Tibial artery (tissue), 4 donors: ENCODE measurements around the gene C19orf25.

Experiments
- DNase-seq, 2 donors: peaks; one replicate each; pipeline ENCODE4 v3.0.0-alpha.2; 2019
- H3K27ac ChIP-seq, 2 donors: fragments of 200-600 bp; sonication (generic) in 1 of 2; 1 replicate in 1 of 2; 2 replicates in 1 of 2; pipeline ENCODE4 v1.5.1; 2018 to 2019; ENCODE audit warnings: mild to moderate bottlenecking in 1 of 2
- H3K27me3 ChIP-seq, 2 donors: fragments of 200-600 bp; sonication (generic) in 1 of 2; one replicate each; pipeline versions ENCODE4 v1.5.1 to v1.6.0; 2016 to 2019
- H3K36me3 ChIP-seq, 3 donors: fragments of 200-600 bp; sonication (generic) in 2 of 3; one replicate each; pipeline ENCODE4 v1.5.1; 2016 to 2019; ENCODE audit warnings: mild to moderate bottlenecking in 2 of 3
- H3K4me1 ChIP-seq, 4 donors: fragments of 200-600 bp; sonication (generic) in 2 of 4; 1 replicate in 3 of 4; 2 replicates in 1 of 4; pipeline ENCODE4 v1.5.1; 2016 to 2019
- H3K4me3 ChIP-seq, 2 donors: fragments of 200-600 bp; sonication (generic) in 1 of 2; 1 replicate in 1 of 2; 2 replicates in 1 of 2; pipeline ENCODE4 v1.5.1; 2018 to 2019; ENCODE audit warnings: mild to moderate bottlenecking in 2 of 2
- H3K9me3 ChIP-seq, 3 donors: fragments of 200-600 bp; sonication (generic) in 1 of 3; one replicate each; pipeline ENCODE4 v1.5.1; 2016 to 2019
- intact Hi-C: fragments of 100-400 bp; cut with DNase I; formaldehyde crosslinking; loops from one replicate; pipeline ENCODE4 v1.15.0; 2023; ENCODE audit warnings: low total_unique reads
- TF ChIP-seq, protein P1 (sequence below), 2 experiments: fragments of 200-600 bp in 1 of 2; fragments of 450-650 bp in 1 of 2; IDR thresholded peaks; one replicate each; pipeline ENCODE4 v1.5.1; 2017 to 2019; ENCODE audit warnings: antibody characterized with exemption in 2 of 2, mild to moderate bottlenecking in 1 of 2, moderate library complexity in 1 of 2

The C19orf25 gene

DNA sequence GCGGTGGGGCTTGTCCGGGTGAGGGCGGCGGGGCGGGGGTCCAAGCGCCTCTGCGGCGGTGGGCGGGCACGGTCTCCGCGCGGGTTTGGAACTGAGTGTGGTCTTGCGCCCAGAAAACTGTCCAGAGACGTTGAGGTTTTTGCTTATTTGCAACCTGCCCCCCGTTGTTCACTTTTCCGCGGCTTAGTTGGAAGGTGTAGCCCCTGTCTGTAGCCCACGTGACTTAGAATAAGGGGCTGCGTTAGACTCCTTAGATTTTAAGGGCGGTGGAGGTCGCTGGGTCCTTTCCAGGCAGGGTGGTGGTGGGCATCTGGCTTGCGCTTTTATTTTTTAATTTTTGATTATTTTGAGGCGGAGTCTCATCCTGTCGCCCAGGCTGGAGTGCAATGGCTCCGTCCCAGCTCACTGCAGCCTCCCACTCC lies 40.1 kb downstream of the C19orf25 start:
- Histone ChIP-seq H3K4me3 (peak overlapping the region; percentile 72 to 91), H3K27me3 (no peaks in the 10 kb centered on the region), H3K36me3 (peaks cover 44 to 63% (median 52%) of the 10 kb centered on the region in 3 donors), H3K9me3 (no peaks in the 10 kb centered on the region), H3K4me1 (peaks cover 0 to 25% (median 21%) of the 10 kb centered on the region in 4 donors), H3K27ac (peak overlapping the region; percentile 79 to 82)
- intact Hi-C loops, result no loop called here
- TF ChIP-seq, protein P1, sequence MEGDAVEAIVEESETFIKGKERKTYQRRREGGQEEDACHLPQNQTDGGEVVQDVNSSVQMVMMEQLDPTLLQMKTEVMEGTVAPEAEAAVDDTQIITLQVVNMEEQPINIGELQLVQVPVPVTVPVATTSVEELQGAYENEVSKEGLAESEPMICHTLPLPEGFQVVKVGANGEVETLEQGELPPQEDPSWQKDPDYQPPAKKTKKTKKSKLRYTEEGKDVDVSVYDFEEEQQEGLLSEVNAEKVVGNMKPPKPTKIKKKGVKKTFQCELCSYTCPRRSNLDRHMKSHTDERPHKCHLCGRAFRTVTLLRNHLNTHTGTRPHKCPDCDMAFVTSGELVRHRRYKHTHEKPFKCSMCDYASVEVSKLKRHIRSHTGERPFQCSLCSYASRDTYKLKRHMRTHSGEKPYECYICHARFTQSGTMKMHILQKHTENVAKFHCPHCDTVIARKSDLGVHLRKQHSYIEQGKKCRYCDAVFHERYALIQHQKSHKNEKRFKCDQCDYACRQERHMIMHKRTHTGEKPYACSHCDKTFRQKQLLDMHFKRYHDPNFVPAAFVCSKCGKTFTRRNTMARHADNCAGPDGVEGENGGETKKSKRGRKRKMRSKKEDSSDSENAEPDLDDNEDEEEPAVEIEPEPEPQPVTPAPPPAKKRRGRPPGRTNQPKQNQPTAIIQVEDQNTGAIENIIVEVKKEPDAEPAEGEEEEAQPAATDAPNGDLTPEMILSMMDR (IDR thresholded peaks at IDR 0.05), result no peak
- no peak for DNase-seq

DNA sequence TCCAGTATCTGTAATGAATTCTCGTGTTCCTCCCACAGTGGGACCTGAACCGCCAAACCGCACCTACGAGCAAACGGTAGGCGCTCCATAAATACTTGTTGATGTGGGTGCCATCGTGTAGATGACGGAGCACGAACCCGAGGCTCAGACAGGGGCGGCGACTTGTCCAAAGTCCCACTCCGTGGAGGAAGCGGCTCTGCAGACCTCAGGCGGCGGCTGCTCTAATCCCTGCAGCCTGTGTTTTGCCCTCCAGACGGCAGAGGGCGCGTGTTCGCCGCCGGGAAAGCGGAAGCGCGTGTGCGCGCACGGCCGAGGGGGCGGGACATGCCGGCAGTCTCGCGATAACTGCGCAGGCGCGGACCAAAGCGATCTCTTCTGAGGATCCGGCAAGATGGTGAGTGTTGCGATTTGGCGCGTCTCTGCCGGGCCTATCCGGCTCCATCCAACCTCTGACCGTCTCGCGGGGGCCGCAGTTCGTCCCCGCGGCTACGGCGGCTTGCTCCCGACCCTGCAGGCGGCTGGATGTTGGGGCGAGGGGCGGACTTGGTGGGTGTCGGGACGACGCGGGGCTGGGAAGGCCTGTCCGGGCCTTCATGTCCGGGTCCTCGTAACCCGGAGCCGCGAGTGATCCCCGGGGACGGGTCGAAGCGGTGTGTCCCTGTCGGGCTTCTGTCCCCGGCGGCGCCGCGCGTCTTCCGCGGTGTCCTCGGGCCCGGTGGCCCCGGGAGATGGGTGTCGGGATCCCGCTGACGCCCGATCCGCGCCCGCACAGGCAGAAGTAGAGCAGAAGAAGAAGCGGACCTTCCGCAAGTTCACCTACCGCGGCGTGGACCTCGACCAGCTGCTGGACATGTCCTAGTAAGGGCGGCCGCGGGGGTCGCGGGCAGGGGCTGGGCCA lies 40.7 kb downstream of the C19orf25 start, which contains the start of gene RPS15:
Gene RPS15, plus strand, starts transcription at position 362 of the 898 bp plus-strand sequence. Its CDS starts 30 bp downstream, at position 392.
- TF ChIP-seq, protein P1 (IDR thresholded peaks at IDR 0.05), result peak; percentile 93 to 94
- no peaks in the 10 kb centered on the region for H3K27me3 ChIP-seq
- peak within 1 kb of the TSS; percentile 79 to 82 for H3K27ac ChIP-seq
- H3K36me3 ChIP-seq, result peaks cover 51 to 64% (median 58%) of the 10 kb centered on the region in 3 donors
- peaks cover 0 to 25% (median 21%) of the 10 kb centered on the region in 4 donors for H3K4me1 ChIP-seq
- H3K9me3 ChIP-seq, result no peaks in the 10 kb centered on the region
- peak within 1 kb of the TSS; percentile 72 to 91 for H3K4me3 ChIP-seq
- peak; percentile 87 to 96 for DNase-seq
- intact Hi-C loops, result no loop called here

DNA sequence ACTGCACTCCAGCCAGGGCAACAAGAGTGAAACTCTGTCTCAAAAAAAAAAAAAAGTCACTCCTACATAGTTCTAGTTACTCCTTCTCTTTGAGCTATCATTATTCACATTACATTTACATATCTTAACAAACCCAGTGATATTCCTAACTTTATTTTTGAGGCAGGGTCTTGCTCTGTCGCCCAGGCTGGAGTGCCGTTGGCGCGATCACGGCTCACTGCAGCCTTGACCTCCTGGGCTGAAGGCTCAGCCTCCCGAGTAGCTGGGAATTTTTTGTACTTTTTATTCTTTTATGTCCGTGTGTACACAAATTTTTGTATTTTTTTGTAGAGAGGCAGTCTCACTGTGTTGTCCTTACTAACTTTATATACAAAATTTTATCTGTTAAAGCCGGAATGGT lies 41.4 kb downstream of the C19orf25 start:
- peak overlapping the region; percentile 72 to 91 for H3K4me3 ChIP-seq
- no peak for DNase-seq
- H3K9me3 ChIP-seq, result no peaks in the 10 kb centered on the region
- intact Hi-C loops, result no loop called here
- H3K27ac ChIP-seq, result peak overlapping the region in 1 of 2 donors; percentile 82
- H3K36me3 ChIP-seq, result peaks cover 53 to 66% (median 61%) of the 10 kb centered on the region in 3 donors
- peaks cover 0 to 25% (median 21%) of the 10 kb centered on the region in 4 donors for H3K4me1 ChIP-seq
- TF ChIP-seq, protein P1 (IDR thresholded peaks at IDR 0.05), result no peak
- H3K27me3 ChIP-seq, result no peaks in the 10 kb centered on the region

DNA sequence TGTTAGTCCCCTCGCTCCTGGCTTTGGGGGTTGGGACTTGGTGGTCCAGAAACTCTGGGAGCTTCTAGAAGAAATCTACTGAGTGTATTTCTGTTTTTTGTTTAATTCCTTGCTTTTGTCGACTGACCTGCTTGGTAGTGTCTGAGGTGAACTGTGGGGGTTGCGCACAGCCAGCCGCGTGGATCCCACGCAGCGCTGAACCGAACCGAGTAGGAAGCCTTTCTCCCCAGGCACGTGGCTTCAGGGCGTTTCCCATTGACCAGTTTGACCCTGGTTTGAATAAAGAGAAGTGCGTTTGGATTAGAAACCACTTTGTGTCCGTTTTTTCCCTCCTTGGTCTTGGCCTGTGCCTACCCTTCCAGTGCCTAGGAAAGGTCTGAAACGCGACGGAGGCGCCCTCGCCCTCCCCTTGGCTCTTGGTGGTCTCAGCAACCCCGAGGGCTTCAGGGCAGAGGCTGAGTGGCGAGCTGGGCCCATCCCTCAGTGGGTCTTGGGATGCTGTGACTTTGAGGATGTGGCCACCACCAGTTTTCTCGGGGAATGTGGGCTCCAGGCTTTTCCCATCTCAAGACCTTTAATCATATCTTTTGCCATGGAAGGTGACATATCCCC lies 43.5 kb downstream of the C19orf25 start:
- TF ChIP-seq, protein P1 (IDR thresholded peaks at IDR 0.05), result no peak
- no peak overlapping the region for H3K27ac ChIP-seq
- peaks cover 0 to 21% (median 18%) of the 10 kb centered on the region in 4 donors for H3K4me1 ChIP-seq
- no peaks in the 10 kb centered on the region for H3K27me3 ChIP-seq
- peaks cover 54 to 66% (median 60%) of the 10 kb centered on the region in 3 donors for H3K36me3 ChIP-seq
- H3K9me3 ChIP-seq, result no peaks in the 10 kb centered on the region
- no peak overlapping the region for H3K4me3 ChIP-seq
- intact Hi-C loops, result no loop called here
- no peak for DNase-seq

DNA sequence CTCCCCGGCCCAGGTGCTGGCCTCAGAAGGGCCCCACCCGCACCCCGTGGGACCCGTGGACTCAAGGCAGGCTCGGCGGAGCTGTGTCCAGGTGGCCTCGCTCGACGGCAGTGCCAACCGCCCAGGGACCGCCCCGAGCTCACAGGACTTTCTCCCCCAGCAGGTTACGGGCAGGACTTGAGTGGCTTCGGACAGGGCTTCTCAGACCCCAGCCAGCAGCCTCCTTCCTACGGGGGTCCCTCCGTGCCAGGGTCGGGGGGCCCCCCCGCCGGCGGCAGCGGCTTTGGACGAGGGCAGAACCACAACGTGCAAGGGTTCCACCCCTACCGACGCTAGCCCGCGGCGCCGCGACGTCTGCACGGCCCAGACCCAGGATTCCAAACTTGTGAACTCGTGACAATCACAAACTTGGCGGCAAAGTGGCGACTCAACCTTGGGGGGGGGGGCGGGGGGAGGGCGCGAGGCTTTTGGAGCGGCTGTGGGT lies 44.4 kb downstream of the C19orf25 start:
- Histone ChIP-seq H3K4me1 (peaks cover 0 to 12% (median 9%) of the 10 kb centered on the region in 4 donors), H3K27ac (no peak overlapping the region), H3K4me3 (no peak overlapping the region), H3K27me3 (no peaks in the 10 kb centered on the region), H3K9me3 (no peaks in the 10 kb centered on the region), H3K36me3 (peaks cover 54 to 66% (median 59%) of the 10 kb centered on the region in 3 donors)
- no peak for DNase-seq
- intact Hi-C loops, result no loop called here
- TF ChIP-seq, protein P1 (IDR thresholded peaks at IDR 0.05), result no peak
